WERI-Rb-1 (cell line): ENCODE data around the gene S100PBP.

Experiments used
- DNase-seq: peaks from one replicate; pipeline ENCODE4 v3.0.0-alpha.2; 2020
- H3K27ac ChIP-seq: fragments of 250-450 bp; sonication (Bioruptor Pico); 2 replicates; pipeline ENCODE4 v1.5.1; 2020; ENCODE audit warnings: mild to moderate bottlenecking, moderate library complexity
- H3K27me3 ChIP-seq: fragments of 250-450 bp; sonication (Bioruptor Pico); 2 replicates; pipeline ENCODE4 v1.5.1; 2021; ENCODE audit warnings: mild to moderate bottlenecking, low read depth, moderate library complexity; ENCODE audit not compliant: insufficient read depth, severe bottlenecking
- H3K36me3 ChIP-seq: fragments of 250-450 bp; sonication (Bioruptor Pico); 2 replicates; pipeline ENCODE4 v1.5.1; 2020; ENCODE audit warnings: mild to moderate bottlenecking, moderate library complexity
- H3K4me3 ChIP-seq: 2 replicates; pipeline ENCODE4 v1.5.1; 2011; ENCODE audit warnings: low read depth, mild to moderate bottlenecking, control low read depth, low read length
- H3K9me3 ChIP-seq: fragments of 250-450 bp; sonication (Bioruptor Pico); 2 replicates; pipeline ENCODE4 v1.5.1; 2021; ENCODE audit warnings: mild to moderate bottlenecking, moderate library complexity; ENCODE audit not compliant: severe bottlenecking
- TF ChIP-seq, protein P1 (sequence below): IDR thresholded peaks from 2 replicates; pipeline ENCODE4 v1.5.1; 2011; ENCODE audit warnings: low read depth, mild to moderate bottlenecking, control low read depth, inconsistent platforms, low read length

The S100PBP gene

GRCh38 chr1:32771561-32772280 is 45.7 kb upstream of the S100PBP start:
- DNase-seq, result no peak
- Histone ChIP-seq H3K27me3 (no peaks in the 10 kb centered on the region), H3K4me3 (no peak overlapping the region), H3K27ac (no peak overlapping the region), H3K9me3 (no peaks in the 10 kb centered on the region), H3K36me3 (peaks cover 52% of the 10 kb centered on the region)
- TF ChIP-seq, protein P1, sequence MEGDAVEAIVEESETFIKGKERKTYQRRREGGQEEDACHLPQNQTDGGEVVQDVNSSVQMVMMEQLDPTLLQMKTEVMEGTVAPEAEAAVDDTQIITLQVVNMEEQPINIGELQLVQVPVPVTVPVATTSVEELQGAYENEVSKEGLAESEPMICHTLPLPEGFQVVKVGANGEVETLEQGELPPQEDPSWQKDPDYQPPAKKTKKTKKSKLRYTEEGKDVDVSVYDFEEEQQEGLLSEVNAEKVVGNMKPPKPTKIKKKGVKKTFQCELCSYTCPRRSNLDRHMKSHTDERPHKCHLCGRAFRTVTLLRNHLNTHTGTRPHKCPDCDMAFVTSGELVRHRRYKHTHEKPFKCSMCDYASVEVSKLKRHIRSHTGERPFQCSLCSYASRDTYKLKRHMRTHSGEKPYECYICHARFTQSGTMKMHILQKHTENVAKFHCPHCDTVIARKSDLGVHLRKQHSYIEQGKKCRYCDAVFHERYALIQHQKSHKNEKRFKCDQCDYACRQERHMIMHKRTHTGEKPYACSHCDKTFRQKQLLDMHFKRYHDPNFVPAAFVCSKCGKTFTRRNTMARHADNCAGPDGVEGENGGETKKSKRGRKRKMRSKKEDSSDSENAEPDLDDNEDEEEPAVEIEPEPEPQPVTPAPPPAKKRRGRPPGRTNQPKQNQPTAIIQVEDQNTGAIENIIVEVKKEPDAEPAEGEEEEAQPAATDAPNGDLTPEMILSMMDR, result no peak

DNA sequence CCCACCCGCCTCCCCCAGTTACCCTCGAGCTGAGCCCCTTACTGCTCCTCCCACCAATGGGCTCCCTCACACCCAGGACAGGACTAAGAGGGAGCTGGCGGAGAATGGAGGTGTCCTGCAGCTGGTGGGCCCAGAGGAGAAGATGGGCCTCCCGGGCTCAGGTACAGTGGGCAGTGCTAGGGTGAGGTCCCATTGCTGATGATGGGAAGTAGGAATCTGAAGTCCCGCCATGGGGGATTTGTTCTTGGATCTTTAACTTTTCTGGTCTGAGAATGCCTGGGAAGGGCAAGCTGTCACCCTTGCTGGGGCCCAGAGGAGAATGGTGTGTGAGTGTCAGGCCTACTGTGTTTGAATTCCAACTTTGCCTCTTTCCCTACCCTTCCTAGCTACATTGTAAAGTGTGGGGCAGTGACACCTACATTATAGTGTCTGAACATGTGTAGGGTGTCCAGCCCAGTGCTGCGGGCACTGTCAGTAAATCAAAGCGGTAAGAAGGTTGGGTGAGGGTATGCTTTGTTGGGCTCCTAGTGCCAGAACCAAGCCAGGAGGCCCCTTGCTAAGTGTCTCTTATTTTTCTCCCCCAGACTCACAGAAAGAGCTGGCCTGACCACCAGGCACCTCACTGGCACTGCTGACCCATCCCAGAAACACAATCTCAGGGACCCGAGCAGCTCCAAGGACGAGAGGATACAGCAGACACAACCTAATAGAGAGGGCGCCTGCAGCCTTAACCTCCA is 45.0 kb upstream of the S100PBP start:
- H3K9me3 ChIP-seq, result no peaks in the 10 kb centered on the region
- no peaks in the 10 kb centered on the region for H3K27me3 ChIP-seq
- H3K36me3 ChIP-seq, result peaks cover 59% of the 10 kb centered on the region
- TF ChIP-seq, protein P1, result no peak
- DNase-seq, result no peak
- no peak overlapping the region for H3K4me3 ChIP-seq
- H3K27ac ChIP-seq, result no peak overlapping the region

- Histone ChIP-seq H3K4me3 (no peak overlapping the region), H3K27me3 (no peaks in the 10 kb centered on the region), H3K36me3 (peaks cover 67% of the 10 kb centered on the region), H3K9me3 (no peaks in the 10 kb centered on the region), H3K27ac (no peak overlapping the region)
- TF ChIP-seq, protein P1, result peak; percentile 94
- DNase-seq, result peak; percentile 85
Observed at GRCh38 chr1:32773018-32773763, 44.3 kb upstream of the S100PBP start.

- TF ChIP-seq, protein P1, result no peak
- H3K27ac ChIP-seq, result no peak overlapping the region
- no peak for DNase-seq
- no peaks in the 10 kb centered on the region for H3K9me3 ChIP-seq
- no peak overlapping the region for H3K4me3 ChIP-seq
- no peaks in the 10 kb centered on the region for H3K27me3 ChIP-seq
- peaks cover 67% of the 10 kb centered on the region for H3K36me3 ChIP-seq
Observed at GRCh38 chr1:32773764-32774463, 43.5 kb upstream of the S100PBP start.

DNA sequence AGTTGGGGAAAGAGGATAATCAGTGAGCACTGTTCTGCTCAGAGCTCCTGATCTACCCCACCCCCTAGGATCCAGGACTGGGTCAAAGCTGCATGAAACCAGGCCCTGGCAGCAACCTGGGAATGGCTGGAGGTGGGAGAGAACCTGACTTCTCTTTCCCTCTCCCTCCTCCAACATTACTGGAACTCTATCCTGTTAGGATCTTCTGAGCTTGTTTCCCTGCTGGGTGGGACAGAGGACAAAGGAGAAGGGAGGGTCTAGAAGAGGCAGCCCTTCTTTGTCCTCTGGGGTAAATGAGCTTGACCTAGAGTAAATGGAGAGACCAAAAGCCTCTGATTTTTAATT is 43.0 kb upstream of the S100PBP start:
- DNase-seq, result no peak
- TF ChIP-seq, protein P1, result no peak
- Histone ChIP-seq H3K27ac (no peak overlapping the region), H3K4me3 (no peak overlapping the region), H3K27me3 (no peaks in the 10 kb centered on the region), H3K36me3 (peaks cover 72% of the 10 kb centered on the region), H3K9me3 (no peaks in the 10 kb centered on the region)
